CD1c-positive myeloid dendritic cell (primary cell): ENCODE results near the gene XIAP.
A peak's percentile ranks its signal among the peaks of the same experiment; 100 is the strongest.
"Not testable (repeated sequence)": the region's sequence is repeated elsewhere in the genome, so short reads cannot be mapped to it uniquely, and the experiment has no call there.

Experiments
- DNase-seq: peaks from one replicate; pipeline ENCODE4 v3.0.0-alpha.2; 2016; ENCODE audit errors: extremely low spot score

Gene XIAP

GRCh38 chrX:123859846-123860838, at the start of gene XIAP:
Gene XIAP (plus strand): TSS chrX:123860053. CDS start chrX:123885663, 25,610 bp downstream.
- DNase-seq, result peak; percentile 86

- DNase-seq, result no peak
Observed at GRCh38 chrX:123814343-123814742, 45.5 kb upstream of the XIAP start.

- DNase-seq, result not testable (repeated sequence)
Observed at GRCh38 chrX:123814934-123815394, 44.9 kb upstream of the XIAP start.

GRCh38 chrX:123817288-123817894, 42.5 kb upstream of the XIAP start:
- DNase-seq, result no peak

- DNase-seq, result no peak
Observed at GRCh38 chrX:123818243-123818642, 41.6 kb upstream of the XIAP start.

- DNase-seq, result no peak
Observed at GRCh38 chrX:123822965-123823364, 36.9 kb upstream of the XIAP start.

GRCh38 chrX:123830309-123830708, 29.5 kb upstream of the XIAP start:
- peak; percentile 90 for DNase-seq

- peak; percentile 66 for DNase-seq
Observed at GRCh38 chrX:123833387-123833786, 26.5 kb upstream of the XIAP start.

GRCh38 chrX:123834116-123834515, 25.7 kb upstream of the XIAP start:
- DNase-seq, result no peak

GRCh38 chrX:123835661-123836371, 24.0 kb upstream of the XIAP start:
- peak; percentile 21 for DNase-seq

GRCh38 chrX:123845129-123845528, 14.7 kb upstream of the XIAP start:
- DNase-seq, result not testable (repeated sequence)

GRCh38 chrX:123846577-123847038, 13.2 kb upstream of the XIAP start:
- peak; percentile 70 for DNase-seq

GRCh38 chrX:123847056-123847455, 12.8 kb upstream of the XIAP start:
- peak; percentile 45 for DNase-seq

GRCh38 chrX:123849096-123849495, 10.8 kb upstream of the XIAP start:
- no peak for DNase-seq

- not testable (repeated sequence) for DNase-seq
Observed at GRCh38 chrX:123849906-123850305, 9.9 kb upstream of the XIAP start.

GRCh38 chrX:123851079-123851478, 8.8 kb upstream of the XIAP start:
- DNase-seq, result peak; percentile 38

- DNase-seq, result no peak
Observed at GRCh38 chrX:123854329-123854728, 5.5 kb upstream of the XIAP start.

- DNase-seq, result no peak
Observed at GRCh38 chrX:123859409-123859845, 426 bp upstream of the XIAP start.

GRCh38 chrX:123860983-123861382, 1.1 kb downstream of the XIAP start:
- DNase-seq, result no peak

GRCh38 chrX:123869488-123869887, 9.6 kb downstream of the XIAP start:
- DNase-seq, result peak; percentile 75

GRCh38 chrX:123871309-123871708, 11.5 kb downstream of the XIAP start:
- no peak for DNase-seq

GRCh38 chrX:123873956-123874355, 14.1 kb downstream of the XIAP start:
- DNase-seq, result no peak
